Mucosa of descending colon (tissue), 3 donors: ENCODE data around the gene SH2B2. TPM values are rescaled to one million over a fixed set of nuclear protein-coding genes. Genes with fewer than 3 reads are reported as not detected.

Source experiments
- ATAC-seq: fragments of 200-7000 bp; cut with Tn5 transposase; one replicate; pipeline ENCODE4 v1.9.1; 2020; ENCODE audit warnings: mild to moderate bottlenecking, moderate library complexity
- DNase-seq, 3 donors: peaks; one replicate each; pipeline ENCODE4 v3.0.0-alpha.2; 2020
- H3K36me3 ChIP-seq: fragments of 200-600 bp; one replicate; pipeline ENCODE4 v1.8.0; 2021; ENCODE audit warnings: low read depth, mild to moderate bottlenecking
- H3K4me1 ChIP-seq: fragments of 200-600 bp; one replicate; pipeline ENCODE4 v1.8.0; 2021; ENCODE audit warnings: low read depth, mild to moderate bottlenecking
- H3K4me3 ChIP-seq: fragments of 200-600 bp; one replicate; pipeline ENCODE4 v1.8.0; 2021; ENCODE audit warnings: mild to moderate bottlenecking
- H3K9me3 ChIP-seq: fragments of 200-600 bp; one replicate; pipeline ENCODE4 v1.8.0; 2021; ENCODE audit warnings: mild to moderate bottlenecking
- CTCF ChIP-seq: fragments of 200-600 bp; IDR thresholded peaks from one replicate; pipeline ENCODE4 v1.8.0; 2022; ENCODE audit warnings: antibody characterized with exemption, mild to moderate bottlenecking
- intact Hi-C, 2 donors: fragments of 100-400 bp; cut with DNase I in 1 of 2; cut with micrococcal nuclease in 1 of 2; formaldehyde crosslinking; loops; one replicate each; pipeline versions ENCODE4 v1.11.0 to v1.11.1; 2022; cut with DNase I, micrococcal nuclease
- total RNA-seq, 3 donors: library from RNA; stranded (reverse); fragmentation: NEBNext Ultra II Directional in 2 of 3; extraction: Animal tissue kit (Norgen Biotek cat#: 25700) in 2 of 3; gene quantifications; one replicate each; pipeline versions ENCODE4 v1.2.1 to v1.2.4, GENCODE V29; 2021 to 2023
- donor health status: DM: no; HTN: no; CAD: no; lungs with moderate emphysema.
- donor health status: DM: no; HTN: no; CAD: no.
- donor health status: DM: no; HTN: yes; CAD: no.

The SH2B2 gene
- total RNA-seq, 3 donors from 2014 or later: 2.3 to 3.7 (median 2.7) TPM

GRCh38 chr7:102261451-102261850, 25.2 kb upstream of the SH2B2 start:
- DNase-seq: no peak
- TF ChIP-seq CTCF: no peak
- intact Hi-C loops: no loop called here

GRCh38 chr7:102262546-102262945, 24.1 kb upstream of the SH2B2 start:
- Histone ChIP-seq H3K36me3 (no peaks in the 10 kb centered on the region), H3K4me3 (no peak overlapping the region), H3K4me1 (no peaks in the 10 kb centered on the region), H3K9me3 (no peaks in the 10 kb centered on the region)
- intact Hi-C loops: no loop called here
- no peak for TF ChIP-seq CTCF
- no peak for ATAC-seq
- DNase-seq: no peak

More at GRCh38 chr7:102261451-102261850, 25.2 kb upstream of the SH2B2 start:
- Histone ChIP-seq H3K4me1 (no peaks in the 10 kb centered on the region), H3K4me3 (no peak overlapping the region), H3K36me3 (no peaks in the 10 kb centered on the region), H3K9me3 (no peaks in the 10 kb centered on the region)
- ATAC-seq: no peak

- H3K36me3 ChIP-seq: no peaks in the 10 kb centered on the region
- ATAC-seq: no peak
- no peak for TF ChIP-seq CTCF
Measured at GRCh38 chr7:102264367-102264891, 22.2 kb upstream of the SH2B2 start.

GRCh38 chr7:102266541-102266940, 20.1 kb upstream of the SH2B2 start:
- intact Hi-C loops: no loop called here
- Histone ChIP-seq H3K9me3 (no peaks in the 10 kb centered on the region), H3K36me3 (no peaks in the 10 kb centered on the region), H3K4me3 (no peak overlapping the region), H3K4me1 (no peaks in the 10 kb centered on the region)
- TF ChIP-seq CTCF: no peak
- ATAC-seq (no peak), DNase-seq (no peak)

More at GRCh38 chr7:102264367-102264891, 22.2 kb upstream of the SH2B2 start:
- Histone ChIP-seq H3K9me3 (no peaks in the 10 kb centered on the region), H3K4me3 (no peak overlapping the region), H3K4me1 (no peaks in the 10 kb centered on the region)
- DNase-seq: no peak
- intact Hi-C loops: no loop called here

GRCh38 chr7:102268635-102269034, 18.0 kb upstream of the SH2B2 start:
- intact Hi-C loops: no loop called here
- no peak for DNase-seq
- Histone ChIP-seq H3K9me3 (no peaks in the 10 kb centered on the region), H3K36me3 (no peaks in the 10 kb centered on the region), H3K4me3 (no peak overlapping the region), H3K4me1 (peaks cover 7% of the 10 kb centered on the region)
- no peak for ATAC-seq
- TF ChIP-seq CTCF: no peak
